ENCODE data around the gene NELL1. TPM values are rescaled to one million over a fixed set of nuclear protein-coding genes. Genes with fewer than 3 reads are reported as not detected.

The NELL1 gene
- polyA plus RNA-seq, 1 of the 3 experiments (the other 2 are of a cell fraction) = not detected

DNA sequence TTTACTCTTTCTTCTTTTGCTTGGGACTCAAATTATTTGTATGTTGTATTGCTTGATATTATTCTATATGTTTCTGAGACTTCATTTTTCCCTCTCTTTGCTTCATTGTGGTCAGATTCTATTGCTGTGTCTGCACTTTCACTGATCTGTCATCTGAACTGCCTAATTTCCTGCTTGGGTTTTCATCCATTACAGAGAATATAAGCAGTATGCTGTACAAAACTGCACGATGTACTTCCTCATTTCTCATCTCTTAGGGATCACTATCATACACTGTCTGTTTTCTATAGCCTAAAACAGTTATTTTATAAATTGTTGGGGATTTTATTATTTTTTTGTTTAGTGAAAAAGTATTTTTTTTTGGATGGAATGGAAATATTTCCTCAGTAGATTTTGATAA is 786.8 kb downstream of the NELL1 start:
- no peak overlapping the region for H3K4me2 ChIP-seq
- no peaks in the 10 kb centered on the region for H3K4me1 ChIP-seq (ENCODE audit: control insufficient read depth in 1 of 2, insufficient read depth in 2 of 2, low read depth in 1 of 2, low read length in 1 of 2)
- no peaks in the 10 kb centered on the region for H3K9me3 ChIP-seq
- WGBS (ENCODE audit: low lambda C conversion rate) = 3% methylated on average over 1 of the region's 1 CpG
- DNase-seq = no peak
- H4K20me1 ChIP-seq (ENCODE audit: insufficient read depth) = no peaks in the 10 kb centered on the region
- ChIA-PET POLR2A (no interaction called here), CTCF (interaction anchor here (1.4 kb wide), 1 partner anchor 9 kb away, joined by 3 read pairs; no protein-coding TSS in a partner anchor)
- peaks cover 3% of the 10 kb centered on the region; the same call in 1 of the 2 replicates for H3K9me2 ChIP-seq
- H3K27me3 ChIP-seq (ENCODE audit: insufficient read depth) = no peaks in the 10 kb centered on the region
- H3K27ac ChIP-seq (ENCODE audit: low read depth in 2 of 2, low read length in 1 of 2) = no peak overlapping the region
- H2AFZ ChIP-seq (ENCODE audit: low read depth) = no peak overlapping the region
- H3K9ac ChIP-seq = no peak overlapping the region
- no peaks in the 10 kb centered on the region for H3F3A ChIP-seq (replicated peaks; ENCODE audit: insufficient read depth)
- TF ChIP-seq RCOR1 (IDR thresholded peaks at IDR 0.05; ENCODE audit: low read length) (no peak), CHD2 (IDR thresholded peaks at IDR 0.05; ENCODE audit: low read length, partially characterized antibody) (no peak), SIN3A (IDR thresholded peaks at IDR 0.05; ENCODE audit: borderline replicate concordance, low read depth, low read length) (no peak), EP300 (IDR thresholded peaks at IDR 0.05; ENCODE audit: borderline replicate concordance in 1 of 2, low read depth in 1 of 2, low read length in 1 of 2) (no peak), MEF2A (IDR thresholded peaks at IDR 0.05; ENCODE audit: borderline replicate concordance, low read depth) (no peak), NFIC (IDR thresholded peaks at IDR 0.05; ENCODE audit: borderline replicate concordance) (no peak)
- TF ChIP-seq, protein P1, sequence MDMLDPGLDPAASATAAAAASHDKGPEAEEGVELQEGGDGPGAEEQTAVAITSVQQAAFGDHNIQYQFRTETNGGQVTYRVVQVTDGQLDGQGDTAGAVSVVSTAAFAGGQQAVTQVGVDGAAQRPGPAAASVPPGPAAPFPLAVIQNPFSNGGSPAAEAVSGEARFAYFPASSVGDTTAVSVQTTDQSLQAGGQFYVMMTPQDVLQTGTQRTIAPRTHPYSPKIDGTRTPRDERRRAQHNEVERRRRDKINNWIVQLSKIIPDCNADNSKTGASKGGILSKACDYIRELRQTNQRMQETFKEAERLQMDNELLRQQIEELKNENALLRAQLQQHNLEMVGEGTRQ (IDR thresholded peaks at IDR 0.05; ENCODE audit: borderline replicate concordance, low read depth, low read length) = no peak
- no peaks in the 10 kb centered on the region for H3K36me3 ChIP-seq (replicated peaks in 1 of 2; ENCODE audit: control insufficient read depth in 1 of 2, insufficient read depth in 2 of 2, low read length in 1 of 2)
- H3K4me3 ChIP-seq (ENCODE audit: low read depth in 2 of 2, low read length in 1 of 2) = no peak overlapping the region
- H3K79me2 ChIP-seq (ENCODE audit: insufficient read depth) = no peaks in the 10 kb centered on the region

DNA sequence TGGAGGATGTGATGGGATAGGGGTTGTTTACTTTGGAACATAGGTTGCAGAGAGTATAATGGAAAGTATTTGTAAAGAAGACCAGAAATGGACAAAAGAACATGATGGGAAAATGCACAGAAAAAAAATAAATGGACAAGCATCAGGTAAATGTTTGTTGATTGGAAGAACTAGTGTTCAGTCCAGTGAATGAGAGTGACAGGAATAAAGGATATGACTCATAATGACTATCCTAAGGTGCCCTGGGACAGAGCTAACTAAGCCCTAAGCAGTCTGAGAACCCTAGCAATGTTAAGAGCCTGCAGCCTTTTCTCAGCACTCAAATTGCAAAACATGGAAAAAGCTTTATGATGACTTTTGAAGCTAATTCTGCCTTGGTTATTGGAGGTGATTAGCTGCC is 790.7 kb downstream of the NELL1 start:
- no peaks in the 10 kb centered on the region for H3K9me2 ChIP-seq
- H3K4me3 ChIP-seq (ENCODE audit: low read depth in 2 of 2, low read length in 1 of 2) = no peak overlapping the region
- no peaks in the 10 kb centered on the region for H3K36me3 ChIP-seq (replicated peaks in 1 of 2; ENCODE audit: control insufficient read depth in 1 of 2, insufficient read depth in 2 of 2, low read length in 1 of 2)
- H3K27me3 ChIP-seq (ENCODE audit: insufficient read depth) = no peaks in the 10 kb centered on the region
- no peaks in the 10 kb centered on the region for H3K4me1 ChIP-seq (ENCODE audit: control insufficient read depth in 1 of 2, insufficient read depth in 2 of 2, low read depth in 1 of 2, low read length in 1 of 2)
- no peak overlapping the region for H3K27ac ChIP-seq (ENCODE audit: low read depth in 2 of 2, low read length in 1 of 2)
- no peak for DNase-seq
- ChIA-PET CTCF (interaction anchor here (1.4 kb wide), 1 partner anchor 15 kb away, joined by 3 read pairs; no protein-coding TSS in a partner anchor), POLR2A (no interaction called here)
- H3F3A ChIP-seq (replicated peaks; ENCODE audit: insufficient read depth) = no peaks in the 10 kb centered on the region
- TF ChIP-seq YY1 (IDR thresholded peaks at IDR 0.05; ENCODE audit: low read depth) = no peak
- no peak for TF ChIP-seq TCF12 (IDR thresholded peaks at IDR 0.05)
- TF ChIP-seq, protein P2, sequence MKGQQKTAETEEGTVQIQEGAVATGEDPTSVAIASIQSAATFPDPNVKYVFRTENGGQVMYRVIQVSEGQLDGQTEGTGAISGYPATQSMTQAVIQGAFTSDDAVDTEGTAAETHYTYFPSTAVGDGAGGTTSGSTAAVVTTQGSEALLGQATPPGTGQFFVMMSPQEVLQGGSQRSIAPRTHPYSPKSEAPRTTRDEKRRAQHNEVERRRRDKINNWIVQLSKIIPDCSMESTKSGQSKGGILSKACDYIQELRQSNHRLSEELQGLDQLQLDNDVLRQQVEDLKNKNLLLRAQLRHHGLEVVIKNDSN (IDR thresholded peaks at IDR 0.05; ENCODE audit: borderline replicate concordance, low read depth) = no peak
- TF ChIP-seq, protein P3, sequence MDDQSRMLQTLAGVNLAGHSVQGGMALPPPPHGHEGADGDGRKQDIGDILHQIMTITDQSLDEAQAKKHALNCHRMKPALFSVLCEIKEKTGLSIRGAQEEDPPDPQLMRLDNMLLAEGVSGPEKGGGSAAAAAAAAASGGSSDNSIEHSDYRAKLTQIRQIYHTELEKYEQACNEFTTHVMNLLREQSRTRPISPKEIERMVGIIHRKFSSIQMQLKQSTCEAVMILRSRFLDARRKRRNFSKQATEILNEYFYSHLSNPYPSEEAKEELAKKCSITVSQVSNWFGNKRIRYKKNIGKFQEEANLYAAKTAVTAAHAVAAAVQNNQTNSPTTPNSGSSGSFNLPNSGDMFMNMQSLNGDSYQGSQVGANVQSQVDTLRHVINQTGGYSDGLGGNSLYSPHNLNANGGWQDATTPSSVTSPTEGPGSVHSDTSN (IDR thresholded peaks at IDR 0.05) = no peak
- no peak for TF ChIP-seq NRF1 (IDR thresholded peaks at IDR 0.05; ENCODE audit: low read depth, low read length)
- TF ChIP-seq ELF1 (IDR thresholded peaks at IDR 0.05) = no peak
- TF ChIP-seq, protein P1 (IDR thresholded peaks at IDR 0.05; ENCODE audit: borderline replicate concordance, low read depth, low read length) = no peak
- TF ChIP-seq JUND (IDR thresholded peaks at IDR 0.05) = no peak
- TF ChIP-seq RFX5 (IDR thresholded peaks at IDR 0.05; ENCODE audit: low read length) = no peak
- no peak overlapping the region for H3K9ac ChIP-seq
- no peaks in the 10 kb centered on the region for H3K79me2 ChIP-seq (ENCODE audit: insufficient read depth)
- no peaks in the 10 kb centered on the region for H4K20me1 ChIP-seq (ENCODE audit: insufficient read depth)
- H3K4me2 ChIP-seq = no peak overlapping the region
- no peak overlapping the region for H2AFZ ChIP-seq (ENCODE audit: low read depth)
- H3K9me3 ChIP-seq = no peaks in the 10 kb centered on the region
